K562 (cell line): Measurements from ENCODE around the gene EVI5L. TPM values are rescaled to one million over a fixed set of nuclear protein-coding genes. Genes with fewer than 3 reads are reported as not detected.

Source experiments
- ATF7 ChIP-seq: fragments of 450-650 bp; IDR thresholded peaks from 2 replicates; pipeline ENCODE4 v1.7.1; 2014; ENCODE audit warnings: mild to moderate bottlenecking, moderate library complexity
- EGR1 ChIP-seq: fragments of 450-650 bp; conservative IDR thresholded peaks from 2 replicates; pipeline ENCODE4 v1.6.1; 2017; ENCODE audit warnings: mild to moderate bottlenecking
- HDAC8 ChIP-seq: fragments of 450-650 bp; IDR thresholded peaks from 2 replicates; pipeline ENCODE4 v1.6.1; 2016; ENCODE audit warnings: mild to moderate bottlenecking, missing genetic modification characterization, moderate library complexity, missing compliant biosample characterization
- HDGF ChIP-seq: fragments of 450-650 bp; IDR thresholded peaks from 2 replicates; pipeline ENCODE4 v1.6.1; 2016
- KAT8 ChIP-seq: fragments of 450-650 bp; IDR thresholded peaks from 2 replicates; pipeline ENCODE4 v1.6.1; 2016; ENCODE audit warnings: low read depth, mild to moderate bottlenecking
- L3MBTL2 ChIP-seq: fragments of 450-650 bp; IDR thresholded peaks from 2 replicates; pipeline ENCODE4 v1.6.1; 2016; ENCODE audit warnings: mild to moderate bottlenecking, moderate library complexity
- MAZ ChIP-seq, 2 experiments: fragments of 450-650 bp in 1 of 2; sonication (generic) in 1 of 2; formaldehyde crosslinking; IDR thresholded peaks in 1 of 2; conservative IDR thresholded peaks in 1 of 2; 2 replicates each; pipeline versions ENCODE4 v1.4.0 to v1.5.0; 2020; ENCODE audit warnings: mild to moderate bottlenecking in 1 of 2, missing genetic modification reagents in 1 of 2
- PHF21A ChIP-seq: fragments of 450-650 bp; IDR thresholded peaks from 2 replicates; pipeline ENCODE4 v1.6.1; 2017; ENCODE audit warnings: low read depth, borderline replicate concordance
- PTRF ChIP-seq: fragments of 450-650 bp; IDR thresholded peaks from 2 replicates; pipeline ENCODE4 v1.6.1; 2016; ENCODE audit warnings: mild to moderate bottlenecking, missing genetic modification characterization, missing compliant biosample characterization
- RNF2 ChIP-seq: sonication (generic); IDR thresholded peaks from 2 replicates; pipeline ENCODE4 v1.6.1; 2016
- SAP30 ChIP-seq: fragments of 200-600 bp; sonication (generic); IDR thresholded peaks from 2 replicates; pipeline ENCODE4 v1.6.1; 2012; ENCODE audit warnings: borderline replicate concordance, low read depth, mild to moderate bottlenecking, moderate library complexity, low read length, control low read depth, inconsistent platforms; ENCODE audit not compliant: insufficient read depth, poor library complexity, severe bottlenecking
- SETDB1 ChIP-seq: IDR thresholded peaks from one replicate; pipeline ENCODE4 v1.6.1; 2012; ENCODE audit warnings: low read length, control low read depth, inconsistent platforms
- SUPT5H ChIP-seq: fragments of 450-650 bp; IDR thresholded peaks from 2 replicates; pipeline ENCODE4 v1.6.1; 2016
- TAF15 ChIP-seq: fragments of 200-400 bp; formaldehyde crosslinking; IDR thresholded peaks from 2 replicates; pipeline ENCODE4 v1.6.1; 2017; ENCODE audit warnings: mild to moderate bottlenecking, low read depth, low read length, moderate library complexity
- polyA plus RNA-seq, 8 experiments: library from polyadenylated mRNA; depleted of rRNA in 4 of 8; stranded (reverse) in 5 of 8; unstranded in 3 of 8; fragments of >200 nt; fragmentation: Nextera tagmentation in 2 of 8; fragmentation: Illumina TruSeq in 1 of 8; extraction: Ambion mirVana in 2 of 8; extraction: Trizol in 1 of 8; gene quantifications; 2 replicates each; pipeline versions ENCODE4 v1.2.1 to v1.2.3, GENCODE V29; 2011 to 2014; ENCODE audit warnings: inconsistent platforms in 1 of 8, missing spikeins in 1 of 8
- total RNA-seq, 7 experiments: library from RNA; depleted of rRNA in 6 of 7; stranded (reverse); fragments of >200 nt in 6 of 7; fragmentation: Illumina TruSeq in 2 of 7; extraction: Trizol in 2 of 7; gene quantifications; 2 replicates each; pipeline versions ENCODE4 v1.2.1 to v1.2.3, GENCODE V29; 2011 to 2021; ENCODE audit warnings: low replicate concordance in 1 of 7
- TF ChIP-seq, protein P1 (sequence below): sonication (generic); formaldehyde crosslinking; IDR thresholded peaks from 2 replicates; pipeline ENCODE4 v1.8.0; 2023; ENCODE audit warnings: mild to moderate bottlenecking, missing genetic modification reagents
- TF ChIP-seq, protein P2 (sequence below): fragments of 450-650 bp; formaldehyde crosslinking; IDR thresholded peaks from 2 replicates; pipeline ENCODE4 v1.4.0; 2022; ENCODE audit warnings: missing genetic modification characterization
- TF ChIP-seq, protein P3 (sequence below): fragments of 450-650 bp; conservative IDR thresholded peaks from 2 replicates; pipeline ENCODE4 v1.6.1; 2016; ENCODE audit warnings: missing genetic modification characterization, low read depth, mild to moderate bottlenecking, control low read depth, missing compliant biosample characterization
- TF ChIP-seq, protein P4 (sequence below): sonication (generic); formaldehyde crosslinking; IDR thresholded peaks from 2 replicates; pipeline ENCODE4 v1.4.0; 2020; ENCODE audit warnings: mild to moderate bottlenecking, missing genetic modification reagents

The EVI5L gene
- total and polyA plus RNA-seq, 9 of the 15 experiments (the other 6 are each of a cell fraction or from before 2014, with no cell fraction given): 0.69 to 1.8 (median 1.2) TPM; not detected in 2

DNA sequence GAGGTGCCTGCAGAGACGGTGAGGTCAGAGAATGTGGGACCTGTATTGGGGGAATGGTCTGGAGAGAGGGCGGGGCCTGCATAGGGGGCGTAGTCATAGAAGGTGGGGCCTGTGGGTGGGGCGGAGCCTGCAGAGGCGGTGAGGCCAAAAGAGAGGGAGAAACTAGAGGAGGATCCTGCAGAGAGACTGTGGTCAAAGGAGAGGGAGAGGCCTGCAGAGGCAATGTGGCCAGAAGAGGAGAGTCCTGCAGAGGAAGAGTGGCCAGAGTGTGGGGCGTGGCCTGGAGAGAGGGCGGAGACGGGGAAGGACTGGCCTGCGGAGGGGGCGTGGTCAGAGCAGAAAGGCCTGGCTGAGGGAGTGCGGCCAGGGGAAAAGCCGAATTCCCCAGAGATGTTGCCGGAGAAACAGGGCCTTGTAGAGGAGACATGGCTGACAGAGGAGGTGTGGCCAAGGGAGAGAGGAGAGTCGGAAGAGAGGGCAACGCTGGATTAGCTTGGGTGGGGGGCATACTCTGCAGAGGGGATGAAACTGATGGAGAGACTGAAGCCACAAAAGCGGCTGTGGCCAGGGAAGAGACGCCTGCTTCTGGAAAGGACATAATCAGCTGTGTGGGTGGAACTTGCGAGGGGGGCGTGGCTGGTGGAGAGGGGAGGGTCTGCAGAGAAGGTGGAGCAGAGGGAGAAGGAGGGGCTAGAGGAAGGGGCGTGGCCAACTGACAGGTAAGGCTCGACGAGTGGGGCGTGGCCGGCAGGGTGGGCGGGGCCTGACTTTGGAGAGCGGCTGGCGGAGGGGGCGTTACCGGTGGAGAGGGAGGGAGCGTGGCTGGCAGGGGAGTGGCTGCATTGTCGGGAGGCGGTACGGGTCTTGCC is 41.7 kb downstream of the EVI5L start (continued):
- TF ChIP-seq HDAC8 (no peak), SAP30 (peak; percentile 63), MAZ (CRISPR knock-in tag; conservative IDR thresholded peaks at IDR 0.05 in 1 of 2, IDR thresholded peaks at IDR 0.05 in 1 of 2) (no peak), PHF21A (no peak), SETDB1 (no peak), SUPT5H (no peak), PTRF (tag) (no peak), RNF2 (no peak), TAF15 (no peak), HDGF (peak; percentile 65), KAT8 (no peak), EGR1 (peak; percentile 74), ATF7 (0 out of 2 replicates have a peak, but pooled peaks have one; percentile 39), L3MBTL2 (no peak)
- TF ChIP-seq, protein P1, sequence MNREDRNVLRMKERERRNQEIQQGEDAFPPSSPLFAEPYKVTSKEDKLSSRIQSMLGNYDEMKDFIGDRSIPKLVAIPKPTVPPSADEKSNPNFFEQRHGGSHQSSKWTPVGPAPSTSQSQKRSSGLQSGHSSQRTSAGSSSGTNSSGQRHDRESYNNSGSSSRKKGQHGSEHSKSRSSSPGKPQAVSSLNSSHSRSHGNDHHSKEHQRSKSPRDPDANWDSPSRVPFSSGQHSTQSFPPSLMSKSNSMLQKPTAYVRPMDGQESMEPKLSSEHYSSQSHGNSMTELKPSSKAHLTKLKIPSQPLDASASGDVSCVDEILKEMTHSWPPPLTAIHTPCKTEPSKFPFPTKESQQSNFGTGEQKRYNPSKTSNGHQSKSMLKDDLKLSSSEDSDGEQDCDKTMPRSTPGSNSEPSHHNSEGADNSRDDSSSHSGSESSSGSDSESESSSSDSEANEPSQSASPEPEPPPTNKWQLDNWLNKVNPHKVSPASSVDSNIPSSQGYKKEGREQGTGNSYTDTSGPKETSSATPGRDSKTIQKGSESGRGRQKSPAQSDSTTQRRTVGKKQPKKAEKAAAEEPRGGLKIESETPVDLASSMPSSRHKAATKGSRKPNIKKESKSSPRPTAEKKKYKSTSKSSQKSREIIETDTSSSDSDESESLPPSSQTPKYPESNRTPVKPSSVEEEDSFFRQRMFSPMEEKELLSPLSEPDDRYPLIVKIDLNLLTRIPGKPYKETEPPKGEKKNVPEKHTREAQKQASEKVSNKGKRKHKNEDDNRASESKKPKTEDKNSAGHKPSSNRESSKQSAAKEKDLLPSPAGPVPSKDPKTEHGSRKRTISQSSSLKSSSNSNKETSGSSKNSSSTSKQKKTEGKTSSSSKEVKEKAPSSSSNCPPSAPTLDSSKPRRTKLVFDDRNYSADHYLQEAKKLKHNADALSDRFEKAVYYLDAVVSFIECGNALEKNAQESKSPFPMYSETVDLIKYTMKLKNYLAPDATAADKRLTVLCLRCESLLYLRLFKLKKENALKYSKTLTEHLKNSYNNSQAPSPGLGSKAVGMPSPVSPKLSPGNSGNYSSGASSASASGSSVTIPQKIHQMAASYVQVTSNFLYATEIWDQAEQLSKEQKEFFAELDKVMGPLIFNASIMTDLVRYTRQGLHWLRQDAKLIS (CRISPR knock-in tag): 0 out of 2 replicates have a peak, but pooled peaks have one; percentile 49
- TF ChIP-seq, protein P2, sequence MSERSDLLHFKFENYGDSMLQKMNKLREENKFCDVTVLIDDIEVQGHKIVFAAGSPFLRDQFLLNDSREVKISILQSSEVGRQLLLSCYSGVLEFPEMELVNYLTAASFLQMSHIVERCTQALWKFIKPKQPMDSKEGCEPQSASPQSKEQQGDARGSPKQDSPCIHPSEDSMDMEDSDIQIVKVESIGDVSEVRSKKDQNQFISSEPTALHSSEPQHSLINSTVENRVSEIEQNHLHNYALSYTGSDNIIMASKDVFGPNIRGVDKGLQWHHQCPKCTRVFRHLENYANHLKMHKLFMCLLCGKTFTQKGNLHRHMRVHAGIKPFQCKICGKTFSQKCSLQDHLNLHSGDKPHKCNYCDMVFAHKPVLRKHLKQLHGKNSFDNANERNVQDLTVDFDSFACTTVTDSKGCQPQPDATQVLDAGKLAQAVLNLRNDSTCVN (CRISPR knock-in tag): peak; percentile 18; the same call in 1 of the 2 replicates
- TF ChIP-seq, protein P3, sequence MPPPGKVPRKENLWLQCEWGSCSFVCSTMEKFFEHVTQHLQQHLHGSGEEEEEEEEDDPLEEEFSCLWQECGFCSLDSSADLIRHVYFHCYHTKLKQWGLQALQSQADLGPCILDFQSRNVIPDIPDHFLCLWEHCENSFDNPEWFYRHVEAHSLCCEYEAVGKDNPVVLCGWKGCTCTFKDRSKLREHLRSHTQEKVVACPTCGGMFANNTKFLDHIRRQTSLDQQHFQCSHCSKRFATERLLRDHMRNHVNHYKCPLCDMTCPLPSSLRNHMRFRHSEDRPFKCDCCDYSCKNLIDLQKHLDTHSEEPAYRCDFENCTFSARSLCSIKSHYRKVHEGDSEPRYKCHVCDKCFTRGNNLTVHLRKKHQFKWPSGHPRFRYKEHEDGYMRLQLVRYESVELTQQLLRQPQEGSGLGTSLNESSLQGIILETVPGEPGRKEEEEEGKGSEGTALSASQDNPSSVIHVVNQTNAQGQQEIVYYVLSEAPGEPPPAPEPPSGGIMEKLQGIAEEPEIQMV: no peak
- TF ChIP-seq, protein P4, sequence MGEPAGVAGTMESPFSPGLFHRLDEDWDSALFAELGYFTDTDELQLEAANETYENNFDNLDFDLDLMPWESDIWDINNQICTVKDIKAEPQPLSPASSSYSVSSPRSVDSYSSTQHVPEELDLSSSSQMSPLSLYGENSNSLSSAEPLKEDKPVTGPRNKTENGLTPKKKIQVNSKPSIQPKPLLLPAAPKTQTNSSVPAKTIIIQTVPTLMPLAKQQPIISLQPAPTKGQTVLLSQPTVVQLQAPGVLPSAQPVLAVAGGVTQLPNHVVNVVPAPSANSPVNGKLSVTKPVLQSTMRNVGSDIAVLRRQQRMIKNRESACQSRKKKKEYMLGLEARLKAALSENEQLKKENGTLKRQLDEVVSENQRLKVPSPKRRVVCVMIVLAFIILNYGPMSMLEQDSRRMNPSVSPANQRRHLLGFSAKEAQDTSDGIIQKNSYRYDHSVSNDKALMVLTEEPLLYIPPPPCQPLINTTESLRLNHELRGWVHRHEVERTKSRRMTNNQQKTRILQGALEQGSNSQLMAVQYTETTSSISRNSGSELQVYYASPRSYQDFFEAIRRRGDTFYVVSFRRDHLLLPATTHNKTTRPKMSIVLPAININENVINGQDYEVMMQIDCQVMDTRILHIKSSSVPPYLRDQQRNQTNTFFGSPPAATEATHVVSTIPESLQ (CRISPR knock-in tag): no peak
